GM21447 (cell line): ENCODE data around the gene MBP.

Source experiments
- ATAC-seq: cut with Tn5 transposase; IDR thresholded peaks from one replicate; pipeline ENCODE4 v1.9.1; 2021; ENCODE audit not compliant: unreplicated experiment

MBP gene

GRCh38 chr18:77102259-77103040 lies 30.1 kb downstream of the MBP start:
- ATAC-seq: peak; percentile 69

- peak; percentile 45 for ATAC-seq
Measured at GRCh38 chr18:77101410-77102258, 30.9 kb downstream of the MBP start.

DNA sequence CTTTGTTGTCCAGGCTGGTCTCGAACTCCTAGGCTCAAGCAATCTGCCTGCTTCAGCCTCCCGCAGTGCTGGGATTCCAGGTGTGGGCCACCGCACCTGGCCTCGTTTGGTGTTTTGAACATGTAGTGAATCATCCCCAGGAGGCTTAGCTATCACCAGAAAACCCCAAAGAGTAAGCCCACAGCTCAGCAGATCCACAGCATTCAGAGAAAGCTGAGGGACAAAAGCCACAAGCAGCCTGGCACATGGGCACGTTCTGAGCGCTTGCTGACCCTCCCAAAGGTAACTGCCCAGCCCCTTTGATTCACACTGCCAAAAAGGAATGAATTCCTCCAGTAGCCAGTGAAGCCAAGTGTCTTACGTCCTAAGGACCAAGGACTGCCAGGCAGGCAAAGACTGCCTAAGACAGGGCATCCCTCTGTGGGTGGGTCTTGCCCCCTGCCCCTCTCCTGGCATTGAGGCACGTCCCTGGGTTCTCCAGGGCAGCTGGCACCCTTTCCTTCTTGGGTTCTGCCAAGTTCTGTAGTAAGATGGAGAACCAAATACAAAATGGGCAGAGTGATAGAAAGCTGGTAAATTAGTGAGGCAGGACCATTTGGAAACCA lies 31.7 kb downstream of the MBP start:
- no peak for ATAC-seq

DNA sequence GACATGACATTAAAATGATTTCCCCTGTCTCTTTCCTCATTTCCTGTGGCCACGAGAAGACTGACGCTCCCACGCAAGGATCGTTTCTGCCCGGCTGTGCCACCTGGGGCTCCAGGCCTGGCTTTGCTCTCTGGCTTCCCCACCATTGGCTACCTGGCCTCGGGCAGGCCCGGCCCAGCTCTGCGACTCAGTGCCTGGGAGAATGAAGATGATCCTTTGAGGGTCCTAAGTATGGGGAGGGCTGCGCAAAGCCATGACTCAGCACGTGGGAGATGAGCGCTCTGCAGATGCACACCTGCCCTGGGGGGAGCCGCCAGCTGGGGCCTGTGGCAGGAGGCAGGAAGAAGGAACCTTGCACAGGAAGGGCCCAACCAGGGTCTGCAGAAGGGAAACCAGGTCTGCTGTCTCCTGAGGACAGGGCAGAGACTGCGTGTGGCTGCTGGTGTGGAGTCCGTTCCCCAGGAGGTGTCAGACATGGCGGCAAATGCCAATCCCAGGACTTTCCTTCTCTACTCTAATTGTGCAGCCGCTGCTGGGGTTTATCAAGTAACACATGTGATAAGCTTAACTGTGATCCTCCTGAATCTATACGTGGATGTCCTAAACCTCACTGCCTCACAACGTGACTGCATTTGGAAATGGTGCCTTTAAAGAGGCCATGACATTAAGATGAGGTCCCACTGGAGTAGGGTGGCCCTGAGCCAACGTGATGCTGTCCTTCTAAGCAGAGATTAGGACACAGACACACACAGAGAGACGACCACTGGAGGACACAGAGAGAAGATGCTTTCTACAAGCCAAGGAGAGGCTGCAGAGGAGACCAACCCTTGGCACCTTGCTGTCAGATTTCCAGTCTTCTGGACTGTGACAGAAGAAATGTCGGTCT lies 32.9 kb downstream of the MBP start:
- ATAC-seq: peak; percentile 14

DNA sequence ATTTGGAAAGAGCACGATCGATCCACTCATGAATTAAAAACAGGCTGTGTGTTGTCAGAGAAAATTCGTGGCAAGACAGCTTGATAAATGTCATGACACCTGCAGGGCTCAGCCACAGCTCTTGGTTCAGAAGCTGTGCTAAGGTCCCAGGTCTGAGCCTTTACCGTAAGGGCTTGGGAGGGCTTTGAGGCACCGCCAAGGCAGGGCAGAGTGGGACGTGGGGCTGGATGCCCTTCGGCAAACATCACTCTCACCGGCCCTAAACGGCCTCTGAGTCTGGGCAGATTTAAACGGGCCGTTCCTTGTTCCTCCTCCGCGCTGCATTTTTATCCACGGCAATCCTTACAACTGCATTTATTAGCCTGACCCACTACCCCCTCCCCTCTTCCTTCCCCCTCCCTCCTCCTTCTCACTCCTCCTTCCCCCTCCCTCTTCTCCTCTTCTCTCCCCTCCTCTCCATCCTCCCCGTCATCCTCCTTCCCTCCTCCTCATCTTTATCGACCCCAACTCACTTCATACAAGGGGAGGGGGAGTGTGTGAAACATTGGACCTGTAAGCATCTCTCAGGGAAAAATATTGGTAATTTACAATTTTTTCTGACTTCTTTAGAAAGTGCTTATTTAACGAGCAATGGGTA lies 33.9 kb downstream of the MBP start:
- ATAC-seq: no peak

DNA sequence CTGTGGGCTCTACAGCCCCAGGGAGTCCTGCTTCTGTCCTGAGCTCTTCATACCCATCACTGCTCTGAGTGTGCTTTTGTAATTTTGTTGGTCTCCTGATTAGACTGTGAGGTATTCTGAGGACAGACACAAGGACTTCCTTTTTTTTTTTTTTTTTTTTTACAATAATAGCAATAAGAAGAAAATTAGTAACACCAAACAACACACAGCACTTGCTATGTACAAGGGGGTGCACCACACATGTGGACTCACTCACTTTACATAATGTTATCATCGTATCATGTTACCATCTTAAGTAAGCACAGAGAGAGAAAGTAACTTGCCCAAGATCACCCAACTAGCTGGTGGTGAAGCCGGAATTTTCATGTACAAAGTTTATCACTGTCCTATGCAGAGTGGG lies 34.6 kb downstream of the MBP start:
- ATAC-seq: no peak

DNA sequence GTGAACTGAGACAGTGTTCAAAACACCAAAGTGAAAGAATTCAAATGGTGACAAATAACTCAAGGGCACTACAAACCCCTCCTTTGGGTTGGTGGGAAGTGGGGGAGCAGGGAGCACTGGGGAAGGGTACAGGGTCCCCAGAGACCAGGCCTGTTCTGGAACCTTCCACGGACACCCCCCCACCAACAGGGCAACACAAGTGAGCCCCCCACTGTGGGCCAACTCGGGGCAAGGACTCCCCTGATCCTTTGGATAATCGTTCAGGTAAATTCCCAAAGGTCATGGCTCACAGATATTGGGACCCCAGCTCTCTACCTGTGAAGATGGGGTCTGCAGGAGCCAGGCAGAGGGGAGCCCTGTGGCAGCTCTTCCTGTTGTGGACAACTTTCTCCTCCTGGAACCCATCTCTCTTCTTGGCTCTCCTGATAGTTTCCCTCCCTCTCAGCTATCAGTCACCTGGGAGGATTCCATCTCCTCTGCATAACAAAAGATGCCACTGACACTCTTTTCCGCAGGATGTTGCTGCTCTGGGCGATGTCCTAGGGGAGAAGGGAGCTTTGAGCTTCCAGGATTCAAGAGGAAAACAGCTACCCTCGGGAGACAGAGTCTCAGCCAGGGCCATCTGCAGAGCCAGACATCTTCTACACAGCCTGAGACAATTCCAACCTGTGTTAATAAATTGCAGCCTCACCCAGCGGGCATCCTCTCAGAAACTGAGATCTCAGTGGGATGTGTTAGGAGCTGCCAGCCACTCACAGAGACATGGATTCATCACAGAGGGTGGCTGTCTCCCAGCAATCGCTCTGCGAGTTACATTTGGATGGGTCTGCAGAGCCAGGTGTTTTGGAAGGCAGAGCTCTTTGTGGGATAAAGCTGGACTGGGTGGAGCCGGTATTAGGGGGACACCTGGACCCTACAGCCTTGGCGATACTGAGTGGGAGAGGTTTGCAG lies 35.4 kb downstream of the MBP start:
- no peak for ATAC-seq

DNA sequence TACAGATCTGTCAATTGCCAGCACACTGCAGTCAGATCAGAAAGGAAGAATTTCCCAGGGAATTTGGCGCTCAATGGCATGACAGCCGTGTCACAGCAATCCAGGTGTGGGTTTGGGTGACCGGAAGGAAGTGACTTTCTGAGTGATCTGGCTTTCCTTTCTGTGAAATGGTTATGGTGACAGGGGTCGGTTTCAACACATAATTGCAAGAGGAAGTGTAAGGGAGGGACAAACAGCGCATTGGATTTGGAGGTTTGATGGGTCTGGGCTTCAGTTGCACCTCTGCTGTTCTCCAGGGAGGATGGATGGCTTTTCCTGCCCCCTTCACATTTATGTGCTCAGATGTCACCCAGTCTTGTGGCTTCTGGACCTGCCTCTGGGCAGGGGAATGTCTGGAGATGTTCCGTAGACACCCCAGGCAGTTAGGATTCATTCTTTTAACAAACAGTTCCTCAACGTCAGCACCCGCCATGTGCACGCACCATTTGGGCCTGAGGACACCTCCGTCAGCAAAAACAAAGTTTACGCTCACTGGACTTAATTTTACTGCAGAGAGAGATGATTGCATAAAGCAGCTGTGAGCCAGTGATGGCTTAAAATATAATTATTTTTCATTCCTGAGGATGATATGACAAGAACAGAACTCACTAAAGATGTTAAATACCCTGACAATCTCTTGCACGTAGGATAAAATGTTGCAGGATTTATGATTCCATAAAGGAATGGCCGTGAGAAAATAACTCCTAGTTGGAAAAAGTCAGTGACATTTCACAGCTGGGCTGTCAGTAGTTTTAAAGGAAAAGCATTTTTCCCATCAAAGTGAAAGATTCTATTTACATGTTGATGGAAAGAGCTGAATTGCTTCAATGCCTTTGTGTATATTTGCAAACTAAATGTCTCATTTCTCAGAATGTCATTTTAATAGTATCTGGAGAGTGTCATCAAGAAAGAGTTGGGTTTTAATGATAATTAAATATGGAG lies 36.9 kb downstream of the MBP start:
- ATAC-seq: no peak

- no peak for ATAC-seq
Measured at GRCh38 chr18:77093586-77093985, 39.0 kb downstream of the MBP start.

- no peak for ATAC-seq
Measured at GRCh38 chr18:77093067-77093430, 39.5 kb downstream of the MBP start.

DNA sequence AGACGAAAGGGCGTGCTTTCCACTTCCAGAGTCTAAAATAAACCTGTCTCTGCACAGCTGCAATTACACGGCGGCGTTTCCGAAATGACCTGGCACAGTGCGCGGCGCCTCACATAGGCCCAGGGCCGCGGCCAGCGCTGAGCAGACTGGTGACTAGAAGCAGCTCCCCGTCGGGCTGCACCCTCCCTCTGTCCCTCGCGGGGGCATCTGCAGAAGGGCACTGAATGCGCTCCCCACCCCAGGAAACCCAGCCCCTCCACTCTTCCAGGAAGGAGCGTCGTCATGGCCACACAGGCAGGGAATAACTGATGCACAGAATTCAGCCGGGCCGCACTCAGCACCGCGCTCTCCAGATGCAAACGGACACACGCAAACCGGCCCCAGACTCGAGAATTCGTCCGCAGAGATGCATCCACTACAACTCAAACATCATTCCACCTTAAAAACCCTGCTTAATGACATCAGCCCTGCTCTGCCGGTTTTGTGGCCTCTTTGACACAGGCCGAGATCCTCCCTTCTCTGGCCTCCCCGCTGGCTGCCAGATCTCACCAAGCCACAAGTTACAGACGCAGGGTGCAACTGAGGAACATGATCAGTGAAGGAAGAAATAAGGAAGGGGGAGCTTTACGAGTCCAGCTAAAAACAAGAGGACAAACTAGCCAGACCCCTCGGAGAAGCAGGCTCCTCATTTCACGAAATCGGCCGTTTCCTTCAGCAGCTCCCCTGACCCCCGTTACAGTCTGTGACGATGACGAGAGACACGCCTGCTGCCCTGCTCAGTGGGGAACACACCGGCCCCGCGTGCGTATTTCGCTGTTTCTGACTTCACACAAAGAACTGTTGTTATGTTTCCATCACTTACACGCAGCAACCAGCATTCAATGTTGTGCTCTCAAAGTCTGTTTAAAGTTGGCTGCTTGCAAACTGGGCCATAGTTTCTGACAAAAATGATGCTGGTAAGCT lies 40.2 kb downstream of the MBP start:
- no peak for ATAC-seq

- no peak for ATAC-seq
Measured at GRCh38 chr18:77091366-77091765, 41.2 kb downstream of the MBP start.

- no peak for ATAC-seq
Measured at GRCh38 chr18:77090546-77091174, 41.9 kb downstream of the MBP start.

- ATAC-seq: no peak
Measured at GRCh38 chr18:77089723-77090285, 42.8 kb downstream of the MBP start.

GRCh38 chr18:77088963-77089722 lies 43.4 kb downstream of the MBP start:
- ATAC-seq: no peak
